B cell (primary cell): ENCODE results near the gene UMODL1.

Experiments used
- CTCF ChIP-seq: fragments of 200-600 bp; IDR thresholded peaks from one replicate; pipeline ENCODE4 v1.8.0; 2022; ENCODE audit warnings: antibody characterized with exemption, mild to moderate bottlenecking
- EZH2 ChIP-seq: IDR thresholded peaks from 2 replicates; pipeline ENCODE4 v1.6.1; 2012; ENCODE audit warnings: borderline replicate concordance, low read depth, mild to moderate bottlenecking, moderate library complexity, low read length; ENCODE audit not compliant: insufficient read depth, poor library complexity, severe bottlenecking

GRCh38 chr21:42031816-42032215 lies 39.3 kb upstream of the UMODL1 start:
- no peak for TF ChIP-seq CTCF
- no peak for TF ChIP-seq EZH2
